ENCODE results near the gene TICAM1. TPM values are rescaled to one million over a fixed set of nuclear protein-coding genes. Genes with fewer than 3 reads are reported as not detected.

The TICAM1 gene
- total and polyA plus RNA-seq, 2 of the 13 experiments (the other 11 are each of a cell fraction or from before 2014, with no cell fraction given) = 0.33 to 0.95 TPM

DNA sequence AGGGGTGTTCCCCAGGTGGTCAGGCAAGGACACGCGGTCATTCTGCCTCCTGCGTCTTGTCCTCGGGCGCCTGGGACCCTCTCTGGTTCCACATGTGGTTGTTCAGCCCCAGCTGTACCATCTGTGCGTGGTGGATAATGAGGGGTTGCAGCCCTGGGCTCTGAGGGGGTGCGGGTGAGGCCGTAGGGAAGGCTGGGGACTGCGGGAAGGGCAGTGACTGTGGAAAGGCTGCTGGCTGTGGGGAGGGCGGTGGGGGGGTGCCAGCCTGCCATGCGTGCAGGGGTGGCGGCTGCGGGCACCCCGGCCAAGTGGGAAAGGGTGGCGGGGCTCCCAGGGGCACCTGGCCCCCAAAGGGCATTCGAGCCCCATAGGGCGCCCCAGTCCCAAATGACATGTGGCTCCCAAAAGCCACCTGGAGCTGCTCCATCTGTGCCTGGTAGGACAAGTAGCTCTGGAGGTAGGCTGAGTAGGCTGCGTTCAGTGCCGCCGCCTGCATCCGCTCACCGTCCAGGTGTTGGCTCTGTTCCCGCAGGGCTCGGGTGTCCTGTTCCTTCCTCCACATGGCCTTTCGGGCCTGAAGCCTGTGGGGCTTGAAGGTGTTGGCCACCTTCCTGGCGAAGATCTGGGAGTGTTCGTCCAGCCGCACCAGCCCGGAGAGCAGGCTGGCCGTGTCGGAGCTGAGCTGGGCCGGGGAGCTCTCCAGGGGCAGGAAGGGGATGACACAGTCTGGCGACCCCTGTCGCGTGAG lies 15.1 kb downstream of the TICAM1 start:
- Histone ChIP-seq H4K20me1 (ENCODE audit: insufficient read depth, low read length) (no peaks in the 10 kb centered on the region), H3K27me3 (ENCODE audit: control insufficient read depth in 1 of 2, insufficient read depth in 2 of 2, low read length in 2 of 2) (no peaks in the 10 kb centered on the region), H3K9ac (ENCODE audit: insufficient read depth, low read depth, low read length) (peak overlapping the region; percentile 31; the same call in 1 of the 2 replicates), H3K9me3 (ENCODE audit: low read length) (no peaks in the 10 kb centered on the region), H3K79me2 (ENCODE audit: insufficient read depth, low read length) (peaks cover 2% of the 10 kb centered on the region), H2AFZ (ENCODE audit: low read length) (no peak overlapping the region), H3K4me3 (replicated peaks in 1 of 3; ENCODE audit: insufficient read depth in 1 of 3, low read depth in 2 of 3, low read length in 3 of 3) (no peak overlapping the region), H3K4me1 (ENCODE audit: insufficient read depth, low read length) (peaks cover 30% of the 10 kb centered on the region), H3K4me2 (ENCODE audit: low read depth, low read length) (no peak overlapping the region), H3K36me3 (replicated peaks in 1 of 2; ENCODE audit: control insufficient read depth in 1 of 2, insufficient read depth in 2 of 2, low read length in 2 of 2) (peaks cover 4% of the 10 kb centered on the region in 2 experiments; a peak in 2 of 5 replicates), H3K27ac (ENCODE audit: extremely low read length, insufficient read depth, low read length) (peak overlapping the region; percentile 45)
- 93% methylated on average over 26 of the region's 35 CpGs for WGBS (ENCODE audit: low lambda C conversion rate)
- no peak for DNase-seq (ENCODE audit: low spot score)
- POLR2A ChIA-PET = no interaction called here
- no peak for ATAC-seq
- CTCF ChIA-PET (ENCODE audit: low intra/inter-chr PET ratio, low total read pairs) = no interaction called here
- FAIRE-seq = no peak
- in situ Hi-C loops (cut with HindIII; ENCODE audit: extremely low pct_ligation_motif_present, low pct_unique_long_range_greater_than_20kb) (no loop called here), intact Hi-C loops (cut with micrococcal nuclease; ENCODE audit: unreplicated experiment) (no loop called here)
- no TSS peak for BruUV-seq (replicated peaks)
- TF ChIP-seq BRCA1 (CRISPR knock-in tag; IDR thresholded peaks at IDR 0.05) (no peak), KAT2B (IDR thresholded peaks at IDR 0.05; ENCODE audit: borderline replicate concordance, low read depth, low read length) (no peak), NFATC3 (CRISPR knock-in tag; IDR thresholded peaks at IDR 0.05) (0 out of 2 replicates have a peak, but pooled peaks have one; percentile 43), ZBTB43 (CRISPR knock-in tag; conservative IDR thresholded peaks at IDR 0.05) (no peak), ZNF160 (CRISPR knock-in tag; IDR thresholded peaks at IDR 0.05) (no peak), KDM1A (CRISPR knock-in tag; IDR thresholded peaks at IDR 0.05) (no peak), TAF15 (IDR thresholded peaks at IDR 0.05; ENCODE audit: low read depth, low read length, poor library complexity, severe bottlenecking) (peak; percentile 35), MATR3 (CRISPR knock-in tag; IDR thresholded peaks at IDR 0.05) (no peak), FOXC1 (CRISPR knock-in tag; IDR thresholded peaks at IDR 0.05; ENCODE audit: borderline replicate concordance) (no peak), ZNF343 (CRISPR knock-in tag; IDR thresholded peaks at IDR 0.05) (no peak), AGO2 (optimal IDR thresholded peaks at IDR 0.05; ENCODE audit: low read depth, low read length) (peak; percentile 40), ZNF776 (CRISPR knock-in tag; IDR thresholded peaks at IDR 0.05) (no peak), HES4 (CRISPR knock-in tag; IDR thresholded peaks at IDR 0.05; ENCODE audit: borderline replicate concordance) (no peak), BCL6 (CRISPR knock-in tag; IDR thresholded peaks at IDR 0.05) (no peak), NFIB (CRISPR knock-in tag; IDR thresholded peaks at IDR 0.05; ENCODE audit: borderline replicate concordance) (no peak), ZFP82 (CRISPR knock-in tag; IDR thresholded peaks at IDR 0.05; ENCODE audit: borderline replicate concordance) (no peak), ZNF746 (CRISPR knock-in tag; IDR thresholded peaks at IDR 0.05) (no peak), ZNF644 (CRISPR knock-in tag; IDR thresholded peaks at IDR 0.05; ENCODE audit: low read depth) (no peak), KDM2A (CRISPR knock-in tag; IDR thresholded peaks at IDR 0.05; ENCODE audit: borderline replicate concordance, low read depth) (no peak)
- TF ChIP-seq, protein P1, sequence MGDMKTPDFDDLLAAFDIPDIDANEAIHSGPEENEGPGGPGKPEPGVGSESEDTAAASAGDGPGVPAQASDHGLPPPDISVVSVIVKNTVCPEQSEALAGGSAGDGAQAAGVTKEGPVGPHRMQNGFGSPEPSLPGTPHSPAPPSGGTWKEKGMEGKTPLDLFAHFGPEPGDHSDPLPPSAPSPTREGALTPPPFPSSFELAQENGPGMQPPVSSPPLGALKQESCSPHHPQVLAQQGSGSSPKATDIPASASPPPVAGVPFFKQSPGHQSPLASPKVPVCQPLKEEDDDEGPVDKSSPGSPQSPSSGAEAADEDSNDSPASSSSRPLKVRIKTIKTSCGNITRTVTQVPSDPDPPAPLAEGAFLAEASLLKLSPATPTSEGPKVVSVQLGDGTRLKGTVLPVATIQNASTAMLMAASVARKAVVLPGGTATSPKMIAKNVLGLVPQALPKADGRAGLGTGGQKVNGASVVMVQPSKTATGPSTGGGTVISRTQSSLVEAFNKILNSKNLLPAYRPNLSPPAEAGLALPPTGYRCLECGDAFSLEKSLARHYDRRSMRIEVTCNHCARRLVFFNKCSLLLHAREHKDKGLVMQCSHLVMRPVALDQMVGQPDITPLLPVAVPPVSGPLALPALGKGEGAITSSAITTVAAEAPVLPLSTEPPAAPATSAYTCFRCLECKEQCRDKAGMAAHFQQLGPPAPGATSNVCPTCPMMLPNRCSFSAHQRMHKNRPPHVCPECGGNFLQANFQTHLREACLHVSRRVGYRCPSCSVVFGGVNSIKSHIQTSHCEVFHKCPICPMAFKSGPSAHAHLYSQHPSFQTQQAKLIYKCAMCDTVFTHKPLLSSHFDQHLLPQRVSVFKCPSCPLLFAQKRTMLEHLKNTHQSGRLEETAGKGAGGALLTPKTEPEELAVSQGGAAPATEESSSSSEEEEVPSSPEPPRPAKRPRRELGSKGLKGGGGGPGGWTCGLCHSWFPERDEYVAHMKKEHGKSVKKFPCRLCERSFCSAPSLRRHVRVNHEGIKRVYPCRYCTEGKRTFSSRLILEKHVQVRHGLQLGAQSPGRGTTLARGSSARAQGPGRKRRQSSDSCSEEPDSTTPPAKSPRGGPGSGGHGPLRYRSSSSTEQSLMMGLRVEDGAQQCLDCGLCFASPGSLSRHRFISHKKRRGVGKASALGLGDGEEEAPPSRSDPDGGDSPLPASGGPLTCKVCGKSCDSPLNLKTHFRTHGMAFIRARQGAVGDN (CRISPR knock-in tag; IDR thresholded peaks at IDR 0.05) = 0 out of 2 replicates have a peak, but pooled peaks have one; percentile 3

Data from HepG2 (cell line).